ENCODE results near the gene ADCY10.

Gene ADCY10

DNA sequence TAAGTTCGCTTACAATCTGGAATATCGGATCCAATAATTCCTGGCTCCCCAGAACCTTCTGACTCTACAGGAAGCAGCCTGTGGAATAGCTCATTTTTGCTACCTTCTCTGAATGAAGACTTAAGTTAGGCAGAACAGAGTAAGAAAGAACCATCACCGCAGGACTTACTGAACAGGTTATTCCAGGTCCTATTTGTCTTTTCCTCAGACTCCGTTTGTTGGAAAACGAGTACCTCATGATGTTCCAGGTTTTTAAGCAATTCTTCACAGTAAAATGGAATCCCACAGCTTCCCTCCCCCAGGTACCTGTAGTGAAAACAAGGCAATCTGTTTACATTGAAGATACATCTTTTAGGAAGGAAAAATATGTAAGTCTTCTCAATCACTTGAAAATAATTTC is 59.8 kb downstream of the ADCY10 start:
- TF ChIP-seq ISL1 (CRISPR knock-in tag; IDR thresholded peaks at IDR 0.05) (no peak), ARNTL (CRISPR knock-in tag; IDR thresholded peaks at IDR 0.05; ENCODE audit: borderline replicate concordance, low read depth) (no peak), SNAI2 (CRISPR knock-in tag; IDR thresholded peaks at IDR 0.05) (no peak), ZFP30 (CRISPR knock-in tag; IDR thresholded peaks at IDR 0.05) (no peak), GLIS3 (CRISPR knock-in tag; IDR thresholded peaks at IDR 0.05) (no peak), CSDC2 (CRISPR knock-in tag; IDR thresholded peaks at IDR 0.05) (no peak), ESRRG (CRISPR knock-in tag; IDR thresholded peaks at IDR 0.05) (no peak), PATZ1 (CRISPR knock-in tag; IDR thresholded peaks at IDR 0.05; ENCODE audit: borderline replicate concordance) (no peak), BACH2 (CRISPR knock-in tag; IDR thresholded peaks at IDR 0.05; ENCODE audit: borderline replicate concordance) (no peak), ZNF70 (CRISPR knock-in tag; IDR thresholded peaks at IDR 0.05) (no peak), ZNF8 (CRISPR knock-in tag; IDR thresholded peaks at IDR 0.05) (no peak), ZC3H10 (CRISPR knock-in tag; IDR thresholded peaks at IDR 0.05) (no peak), RARB (CRISPR knock-in tag; IDR thresholded peaks at IDR 0.05) (no peak), OSR1 (CRISPR knock-in tag; IDR thresholded peaks at IDR 0.05) (no peak), TOX (CRISPR knock-in tag; IDR thresholded peaks at IDR 0.05; ENCODE audit: borderline replicate concordance) (no peak)
- TF ChIP-seq, protein P1, sequence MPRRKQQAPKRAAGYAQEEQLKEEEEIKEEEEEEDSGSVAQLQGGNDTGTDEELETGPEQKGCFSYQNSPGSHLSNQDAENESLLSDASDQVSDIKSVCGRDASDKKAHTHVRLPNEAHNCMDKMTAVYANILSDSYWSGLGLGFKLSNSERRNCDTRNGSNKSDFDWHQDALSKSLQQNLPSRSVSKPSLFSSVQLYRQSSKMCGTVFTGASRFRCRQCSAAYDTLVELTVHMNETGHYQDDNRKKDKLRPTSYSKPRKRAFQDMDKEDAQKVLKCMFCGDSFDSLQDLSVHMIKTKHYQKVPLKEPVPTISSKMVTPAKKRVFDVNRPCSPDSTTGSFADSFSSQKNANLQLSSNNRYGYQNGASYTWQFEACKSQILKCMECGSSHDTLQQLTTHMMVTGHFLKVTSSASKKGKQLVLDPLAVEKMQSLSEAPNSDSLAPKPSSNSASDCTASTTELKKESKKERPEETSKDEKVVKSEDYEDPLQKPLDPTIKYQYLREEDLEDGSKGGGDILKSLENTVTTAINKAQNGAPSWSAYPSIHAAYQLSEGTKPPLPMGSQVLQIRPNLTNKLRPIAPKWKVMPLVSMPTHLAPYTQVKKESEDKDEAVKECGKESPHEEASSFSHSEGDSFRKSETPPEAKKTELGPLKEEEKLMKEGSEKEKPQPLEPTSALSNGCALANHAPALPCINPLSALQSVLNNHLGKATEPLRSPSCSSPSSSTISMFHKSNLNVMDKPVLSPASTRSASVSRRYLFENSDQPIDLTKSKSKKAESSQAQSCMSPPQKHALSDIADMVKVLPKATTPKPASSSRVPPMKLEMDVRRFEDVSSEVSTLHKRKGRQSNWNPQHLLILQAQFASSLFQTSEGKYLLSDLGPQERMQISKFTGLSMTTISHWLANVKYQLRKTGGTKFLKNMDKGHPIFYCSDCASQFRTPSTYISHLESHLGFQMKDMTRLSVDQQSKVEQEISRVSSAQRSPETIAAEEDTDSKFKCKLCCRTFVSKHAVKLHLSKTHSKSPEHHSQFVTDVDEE (CRISPR knock-in tag; IDR thresholded peaks at IDR 0.05), result no peak
- TF ChIP-seq, protein P2, sequence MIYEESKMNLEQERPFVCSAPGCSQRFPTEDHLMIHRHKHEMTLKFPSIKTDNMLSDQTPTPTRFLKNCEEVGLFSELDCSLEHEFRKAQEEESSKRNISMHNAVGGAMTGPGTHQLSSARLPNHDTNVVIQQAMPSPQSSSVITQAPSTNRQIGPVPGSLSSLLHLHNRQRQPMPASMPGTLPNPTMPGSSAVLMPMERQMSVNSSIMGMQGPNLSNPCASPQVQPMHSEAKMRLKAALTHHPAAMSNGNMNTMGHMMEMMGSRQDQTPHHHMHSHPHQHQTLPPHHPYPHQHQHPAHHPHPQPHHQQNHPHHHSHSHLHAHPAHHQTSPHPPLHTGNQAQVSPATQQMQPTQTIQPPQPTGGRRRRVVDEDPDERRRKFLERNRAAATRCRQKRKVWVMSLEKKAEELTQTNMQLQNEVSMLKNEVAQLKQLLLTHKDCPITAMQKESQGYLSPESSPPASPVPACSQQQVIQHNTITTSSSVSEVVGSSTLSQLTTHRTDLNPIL (CRISPR knock-in tag; IDR thresholded peaks at IDR 0.05; ENCODE audit: low read depth), result no peak
- ATAC-seq, result no peak

DNA sequence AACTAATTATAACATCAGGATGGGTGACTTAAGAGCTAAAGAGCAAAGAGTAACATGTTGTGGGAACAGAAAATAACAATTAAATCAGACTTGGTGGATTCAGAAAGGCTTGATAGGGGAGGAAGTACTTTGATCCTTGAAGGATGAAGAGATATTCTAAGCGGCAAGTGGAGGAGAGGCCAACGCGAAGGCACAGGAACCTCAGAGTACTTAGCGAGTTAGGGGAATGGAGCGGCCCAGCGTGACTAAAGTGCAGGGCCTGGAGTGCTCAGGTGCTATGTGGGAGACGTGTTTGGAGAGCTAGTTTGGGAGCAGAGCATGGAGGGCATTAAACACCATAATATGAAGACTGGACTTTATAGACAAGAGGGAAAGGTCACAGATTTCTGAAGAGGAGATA is 64.3 kb downstream of the ADCY10 start:
- no peak for TF ChIP-seq GLIS3 (CRISPR knock-in tag; IDR thresholded peaks at IDR 0.05)
- no peak for TF ChIP-seq OSR1 (CRISPR knock-in tag; IDR thresholded peaks at IDR 0.05)
- no peak for TF ChIP-seq POU6F1 (CRISPR knock-in tag; IDR thresholded peaks at IDR 0.05; ENCODE audit: borderline replicate concordance, low read depth)
- TF ChIP-seq, protein P1 (CRISPR knock-in tag; IDR thresholded peaks at IDR 0.05), result no peak
- no peak for TF ChIP-seq TOX (CRISPR knock-in tag; IDR thresholded peaks at IDR 0.05; ENCODE audit: borderline replicate concordance)
- TF ChIP-seq RARB (CRISPR knock-in tag; IDR thresholded peaks at IDR 0.05), result no peak
- TF ChIP-seq, protein P2 (CRISPR knock-in tag; IDR thresholded peaks at IDR 0.05; ENCODE audit: low read depth), result no peak
- TF ChIP-seq PPARA (CRISPR knock-in tag; IDR thresholded peaks at IDR 0.05; ENCODE audit: borderline replicate concordance), result no peak
- no peak for TF ChIP-seq SNAI2 (CRISPR knock-in tag; IDR thresholded peaks at IDR 0.05)
- no peak for TF ChIP-seq BACH2 (CRISPR knock-in tag; IDR thresholded peaks at IDR 0.05; ENCODE audit: borderline replicate concordance)
- no peak for TF ChIP-seq ZC3H10 (CRISPR knock-in tag; IDR thresholded peaks at IDR 0.05)
- TF ChIP-seq ARNTL (CRISPR knock-in tag; IDR thresholded peaks at IDR 0.05; ENCODE audit: borderline replicate concordance, low read depth), result no peak
- no peak for TF ChIP-seq PATZ1 (CRISPR knock-in tag; IDR thresholded peaks at IDR 0.05; ENCODE audit: borderline replicate concordance)
- TF ChIP-seq ZFP3 (CRISPR knock-in tag; IDR thresholded peaks at IDR 0.05), result no peak
- TF ChIP-seq CSRNP3 (CRISPR knock-in tag; IDR thresholded peaks at IDR 0.05), result no peak
- no peak for TF ChIP-seq ZNF565 (CRISPR knock-in tag; conservative IDR thresholded peaks at IDR 0.05; ENCODE audit: low read depth)
- TF ChIP-seq ZFP30 (CRISPR knock-in tag; IDR thresholded peaks at IDR 0.05), result no peak
- TF ChIP-seq ZNF8 (CRISPR knock-in tag; IDR thresholded peaks at IDR 0.05), result no peak
- TF ChIP-seq TCF4 (CRISPR knock-in tag; IDR thresholded peaks at IDR 0.05; ENCODE audit: borderline replicate concordance), result no peak
- ATAC-seq, result no peak

Data from SK-N-SH treated with all-trans-retinoic acid at 6 μM for 48 hours (cell line).